Bronchus fibroblast of lung (primary cell): ENCODE measurements around the gene ELK3. TPM values are rescaled to one million over a fixed set of nuclear protein-coding genes. Genes with fewer than 3 reads are reported as not detected.

Experiments used
- total RNA-seq: library from RNA; depleted of rRNA; stranded (reverse); fragments of >200 nt; gene quantifications from 2 replicates; pipeline ENCODE4 v1.2.3, GENCODE V29; 2015

ELK3 gene
- total RNA-seq = 21.0 and 24.7 TPM in 2 replicates

GRCh38 chr12:96193725-96194575 is at the start of gene ELK3:
Gene ELK3, plus strand, starts transcription at chr12:96194375.

Other genes with a start within 250 kb of the ELK3 start
- gene HAL, start 198.0 kb upstream of the ELK3 start, total RNA-seq = under 0.01 TPM in 2 replicates
- gene LTA4H, start 158.8 kb upstream of the ELK3 start, total RNA-seq = 60.7 and 70.1 TPM in 2 replicates
- gene CDK17, start 206.1 kb downstream of the ELK3 start, total RNA-seq = 33.1 and 38.3 TPM in 2 replicates